Skin epidermis (tissue), 12 donors: ENCODE results near the gene ERAL1.

Source experiments
- H3K27ac ChIP-seq, 21 experiments: fragments of 200-600 bp; sonication (generic) in 11 of 21; one replicate each; pipeline ENCODE4 v1.5.0; 2020; ENCODE audit warnings: mild to moderate bottlenecking in 3 of 21, inconsistent platforms in 2 of 21, moderate library complexity in 2 of 21
- H3K4me3 ChIP-seq, 7 experiments: fragments of 200-600 bp; sonication (generic) in 2 of 7; one replicate each; pipeline ENCODE4 v1.5.0; 2020; ENCODE audit warnings: inconsistent platforms in 2 of 7, mild to moderate bottlenecking in 2 of 7, moderate library complexity in 1 of 7

The ERAL1 gene

GRCh38 chr17:28895794-28896447, 41.1 kb downstream of the ERAL1 start:
- Histone ChIP-seq H3K4me3 (peak overlapping the region; percentile 56 to 85 (median 77)), H3K27ac (peak overlapping the region in 19 of 21 experiments; percentile 79 to 100 (median 95))

GRCh38 chr17:28896491-28896883, 41.7 kb downstream of the ERAL1 start:
- peak overlapping the region; percentile 56 to 85 (median 77) for H3K4me3 ChIP-seq
- H3K27ac ChIP-seq, result peak overlapping the region in 20 of 21 experiments; percentile 79 to 100 (median 96)

GRCh38 chr17:28896884-28897768, 42.3 kb downstream of the ERAL1 start, which contains the start of gene FLOT2:
TSS of gene FLOT2 (minus strand) at chr17:28897733. CDS start at chr17:28897574, 159 bp downstream.
- Histone ChIP-seq H3K4me3 (peak within 1 kb of the TSS; percentile 56 to 85 (median 77)), H3K27ac (peak within 1 kb of the TSS; percentile 79 to 100 (median 95))

GRCh38 chr17:28897769-28898526, 43.1 kb downstream of the ERAL1 start:
- Histone ChIP-seq H3K27ac (peak overlapping the region; percentile 79 to 100 (median 95)), H3K4me3 (peak overlapping the region; percentile 56 to 85 (median 77))

- Histone ChIP-seq H3K4me3 (no peak overlapping the region), H3K27ac (peak overlapping the region in 15 of 21 experiments; percentile 79 to 100 (median 95))
Observed at GRCh38 chr17:28898527-28898955, 43.7 kb downstream of the ERAL1 start.

- H3K4me3 ChIP-seq, result no peak overlapping the region
- H3K27ac ChIP-seq, result peak overlapping the region in 5 of 21 experiments; percentile 2 to 95 (median 27)
Observed at GRCh38 chr17:28899212-28899815, 44.5 kb downstream of the ERAL1 start.

GRCh38 chr17:28900986-28901726, 46.3 kb downstream of the ERAL1 start:
- Histone ChIP-seq H3K4me3 (no peak overlapping the region), H3K27ac (peak overlapping the region in 1 of 21 experiments; percentile 92)

GRCh38 chr17:28901866-28902818, 47.3 kb downstream of the ERAL1 start:
- peak overlapping the region in 20 of 21 experiments; percentile 57 to 92 (median 82) for H3K27ac ChIP-seq
- H3K4me3 ChIP-seq, result peak overlapping the region; percentile 46 to 85 (median 68)

- peak within 1 kb of the TSS in 20 of 21 experiments; percentile 57 to 92 (median 82) for H3K27ac ChIP-seq
- peak within 1 kb of the TSS; percentile 46 to 85 (median 68) for H3K4me3 ChIP-seq
Observed at GRCh38 chr17:28902819-28903545, 48.2 kb downstream of the ERAL1 start, which contains the start of gene DHRS13. TSS of gene DHRS13 (minus strand) at chr17:28903079. CDS start at chr17:28902944, 135 bp downstream.

- H3K27ac ChIP-seq, result peak overlapping the region in 3 of 21 experiments; percentile 30 to 92 (median 88)
- H3K4me3 ChIP-seq, result peak overlapping the region in 2 of 7 experiments; percentile 62 to 85
Observed at GRCh38 chr17:28903546-28903841, 48.7 kb downstream of the ERAL1 start.

- Histone ChIP-seq H3K4me3 (no peak overlapping the region), H3K27ac (no peak overlapping the region)
Observed at GRCh38 chr17:28904800-28905199, 50.0 kb downstream of the ERAL1 start.

GRCh38 chr17:28906276-28906675, 51.5 kb downstream of the ERAL1 start:
- Histone ChIP-seq H3K4me3 (no peak overlapping the region), H3K27ac (peak overlapping the region in 1 of 21 experiments; percentile 2)

- peak overlapping the region in 4 of 21 experiments; percentile 1 to 25 (median 12) for H3K27ac ChIP-seq
Observed at GRCh38 chr17:28906706-28907438, 52.1 kb downstream of the ERAL1 start.

GRCh38 chr17:28907709-28908475, 53.1 kb downstream of the ERAL1 start:
- H3K27ac ChIP-seq, result peak overlapping the region in 12 of 21 experiments; percentile 7 to 66 (median 54)

More at GRCh38 chr17:28906706-28907438, 52.1 kb downstream of the ERAL1 start:
- no peak overlapping the region for H3K4me3 ChIP-seq

GRCh38 chr17:28908640-28909167, 53.9 kb downstream of the ERAL1 start:
- Histone ChIP-seq H3K4me3 (no peak overlapping the region), H3K27ac (peak overlapping the region in 11 of 21 experiments; percentile 22 to 66 (median 55))

More at GRCh38 chr17:28907709-28908475, 53.1 kb downstream of the ERAL1 start:
- no peak overlapping the region for H3K4me3 ChIP-seq
